GM21825 (cell line): ENCODE data around the gene SCAPER.
"Not testable (repeated sequence)": the region's sequence is repeated elsewhere in the genome, so short reads cannot be mapped to it uniquely, and the experiment has no call there.

Source experiments
- ATAC-seq: cut with Tn5 transposase; IDR thresholded peaks from one replicate; pipeline ENCODE4 v1.9.1; 2021; ENCODE audit warnings: mild to moderate bottlenecking, moderate library complexity; ENCODE audit not compliant: unreplicated experiment

Gene SCAPER

GRCh38 chr15:76861815-76862397 is 43.2 kb downstream of the SCAPER start:
- ATAC-seq = no peak

GRCh38 chr15:76860201-76860600 is 44.9 kb downstream of the SCAPER start:
- no peak for ATAC-seq

- ATAC-seq = not testable (repeated sequence)
These were observed 54.8 kb downstream of the SCAPER start for GRCh38 chr15:76850367-76850766.

GRCh38 chr15:76846782-76847181 is 58.4 kb downstream of the SCAPER start:
- no peak for ATAC-seq

GRCh38 chr15:76844096-76844495 is 61.0 kb downstream of the SCAPER start:
- no peak for ATAC-seq

- ATAC-seq = no peak
These were observed 61.9 kb downstream of the SCAPER start for GRCh38 chr15:76843269-76843668.

GRCh38 chr15:76840830-76841460 is 64.2 kb downstream of the SCAPER start:
- no peak for ATAC-seq

- ATAC-seq = no peak
These were observed 66.0 kb downstream of the SCAPER start for GRCh38 chr15:76839173-76839572.

GRCh38 chr15:76837474-76837873 is 67.7 kb downstream of the SCAPER start:
- no peak for ATAC-seq

- ATAC-seq = no peak
These were observed 75.2 kb downstream of the SCAPER start for GRCh38 chr15:76829939-76830338.

GRCh38 chr15:76823890-76824289 is 81.2 kb downstream of the SCAPER start:
- no peak for ATAC-seq

GRCh38 chr15:76823303-76823702 is 81.8 kb downstream of the SCAPER start:
- ATAC-seq = no peak

GRCh38 chr15:76818926-76819325 is 86.2 kb downstream of the SCAPER start:
- ATAC-seq = not testable (repeated sequence)

GRCh38 chr15:76815421-76815820 is 89.7 kb downstream of the SCAPER start:
- ATAC-seq = no peak

- ATAC-seq = no peak
These were observed 92.8 kb downstream of the SCAPER start for GRCh38 chr15:76812381-76812780.

GRCh38 chr15:76809412-76810103 is 95.6 kb downstream of the SCAPER start:
- no peak for ATAC-seq

GRCh38 chr15:76803049-76803571 is 102.0 kb downstream of the SCAPER start:
- ATAC-seq = no peak

- ATAC-seq = no peak
These were observed 102.7 kb downstream of the SCAPER start for GRCh38 chr15:76802411-76802810.

- ATAC-seq = no peak
These were observed 105.4 kb downstream of the SCAPER start for GRCh38 chr15:76799760-76800159.

- no peak for ATAC-seq
These were observed 109.9 kb downstream of the SCAPER start for GRCh38 chr15:76795217-76795616.

- ATAC-seq = no peak
These were observed 112.0 kb downstream of the SCAPER start for GRCh38 chr15:76793162-76793561.

- no peak for ATAC-seq
These were observed 113.6 kb downstream of the SCAPER start for GRCh38 chr15:76791511-76791910.
